K562 (cell line): Measurements from ENCODE around the gene FIBP. TPM values are rescaled to one million over a fixed set of nuclear protein-coding genes. Genes with fewer than 3 reads are reported as not detected.
A peak's percentile ranks its signal among the peaks of the same experiment; 100 is the strongest.

Experiments
- ARID4B ChIP-seq: sonication (generic); formaldehyde crosslinking; IDR thresholded peaks from 2 replicates; pipeline ENCODE4 v1.8.0; 2022; ENCODE audit warnings: mild to moderate bottlenecking, missing genetic modification reagents
- ATF7 ChIP-seq: fragments of 450-650 bp; IDR thresholded peaks from 2 replicates; pipeline ENCODE4 v1.7.1; 2014; ENCODE audit warnings: mild to moderate bottlenecking, moderate library complexity
- CEBPB ChIP-seq: fragments of 450-650 bp; IDR thresholded peaks from 2 replicates; pipeline ENCODE4 v1.6.1; 2016; ENCODE audit warnings: missing genetic modification characterization, missing compliant biosample characterization
- CUX1 ChIP-seq: fragments of 200-800 bp; sonication (Bioruptor generic); IDR thresholded peaks from 2 replicates; pipeline ENCODE4 v1.6.1; 2016; ENCODE audit warnings: missing genetic modification characterization, missing compliant biosample characterization
- ELK3 ChIP-seq: fragments of 450-650 bp; formaldehyde crosslinking; IDR thresholded peaks from 2 replicates; pipeline ENCODE4 v1.4.0; 2020; ENCODE audit warnings: mild to moderate bottlenecking
- EP300 ChIP-seq: IDR thresholded peaks from 2 replicates; pipeline ENCODE4 v1.6.1; 2012; ENCODE audit warnings: low read length, improper control_type of control experiment
- FOXP4 ChIP-seq: sonication (generic); formaldehyde crosslinking; IDR thresholded peaks from 2 replicates; pipeline ENCODE4 v1.8.0; 2022; ENCODE audit warnings: mild to moderate bottlenecking, missing genetic modification reagents, borderline replicate concordance
- MAZ ChIP-seq, 2 experiments: fragments of 450-650 bp in 1 of 2; sonication (generic) in 1 of 2; formaldehyde crosslinking; IDR thresholded peaks in 1 of 2; conservative IDR thresholded peaks in 1 of 2; 2 replicates each; pipeline versions ENCODE4 v1.4.0 to v1.5.0; 2020; ENCODE audit warnings: mild to moderate bottlenecking in 1 of 2, missing genetic modification reagents in 1 of 2
- MCM3 ChIP-seq: fragments of 450-650 bp; IDR thresholded peaks from 2 replicates; pipeline ENCODE4 v1.6.1; 2016
- NFATC3 ChIP-seq: fragments of 450-650 bp; IDR thresholded peaks from 2 replicates; pipeline ENCODE4 v1.6.1; 2017; ENCODE audit warnings: mild to moderate bottlenecking
- NUFIP1 ChIP-seq: fragments of 450-650 bp; IDR thresholded peaks from 2 replicates; pipeline ENCODE4 v1.6.1; 2018; ENCODE audit not compliant: partially characterized antibody
- SMARCA5 ChIP-seq: fragments of 450-650 bp; IDR thresholded peaks from 2 replicates; pipeline ENCODE4 v1.6.1; 2016
- SMC3 ChIP-seq: conservative IDR thresholded peaks from 2 replicates; pipeline ENCODE4 v1.6.1; 2011; ENCODE audit warnings: low read depth, low read length, improper control_type of control experiment; ENCODE audit not compliant: insufficient read depth
- SP2 ChIP-seq: IDR thresholded peaks from 2 replicates; pipeline ENCODE4 v1.6.1; 2011; ENCODE audit warnings: mild to moderate bottlenecking, low read depth, low read length, moderate library complexity; ENCODE audit not compliant: poor library complexity, severe bottlenecking; ENCODE audit errors: extremely low read depth
- ZNF445 ChIP-seq: fragments of 250-450 bp; sonication (Bioruptor Pico); IDR thresholded peaks from 2 replicates; pipeline ENCODE4 v1.4.0; 2020; ENCODE audit warnings: low read depth, mild to moderate bottlenecking, moderate library complexity
- polyA plus RNA-seq, 8 experiments: library from polyadenylated mRNA; depleted of rRNA in 4 of 8; stranded (reverse) in 5 of 8; unstranded in 3 of 8; fragments of >200 nt; fragmentation: Nextera tagmentation in 2 of 8; fragmentation: Illumina TruSeq in 1 of 8; extraction: Ambion mirVana in 2 of 8; extraction: Trizol in 1 of 8; gene quantifications; 2 replicates each; pipeline versions ENCODE4 v1.2.1 to v1.2.3, GENCODE V29; 2011 to 2014; ENCODE audit warnings: inconsistent platforms in 1 of 8, missing spikeins in 1 of 8
- total RNA-seq, 7 experiments: library from RNA; depleted of rRNA in 6 of 7; stranded (reverse); fragments of >200 nt in 6 of 7; fragmentation: Illumina TruSeq in 2 of 7; extraction: Trizol in 2 of 7; gene quantifications; 2 replicates each; pipeline versions ENCODE4 v1.2.1 to v1.2.3, GENCODE V29; 2011 to 2021; ENCODE audit warnings: low replicate concordance in 1 of 7

FIBP gene
- total and polyA plus RNA-seq, 9 of the 15 experiments (the other 6 are each of a cell fraction or from before 2014, with no cell fraction given): 41.2 to 79.2 (median 48.6) TPM

GRCh38 chr11:65857853-65858680 lies 30.2 kb downstream of the FIBP start, which contains the start of gene CFL1 (continued):
- TF ChIP-seq CUX1 (CRISPR knock-in tag) (no peak), SP2 (no peak), SMC3 (no peak), NFATC3 (no peak), ZNF445 (no peak), ELK3 (CRISPR knock-in tag) (no peak), SMARCA5 (no peak), MAZ (CRISPR knock-in tag; conservative IDR thresholded peaks at IDR 0.05 in 1 of 2, IDR thresholded peaks at IDR 0.05 in 1 of 2) (peak; percentile 95 to 97), MCM3 (no peak), FOXP4 (CRISPR knock-in tag) (no peak), EP300 (no peak; the same call in 1 of the 2 replicates), ARID4B (CRISPR knock-in tag) (peak; percentile 53), NUFIP1 (no peak), ATF7 (peak; percentile 74), CEBPB (tag) (no peak)
